Nucleus accumbens (tissue), 56 donors: ENCODE data around the gene TIMM22.

ENCODE experiments used
- DNase-seq, 56 donors: peaks; one replicate each; lab custom pipeline; 2025; lab: John Stamatoyannopoulos, UW

TIMM22 gene

GRCh38 chr17:1012823-1013728 lies 16.1 kb downstream of the TIMM22 start:
- DNase-seq, result no peak

GRCh38 chr17:1013729-1014090 lies 16.8 kb downstream of the TIMM22 start:
- DNase-seq, result no peak

DNA sequence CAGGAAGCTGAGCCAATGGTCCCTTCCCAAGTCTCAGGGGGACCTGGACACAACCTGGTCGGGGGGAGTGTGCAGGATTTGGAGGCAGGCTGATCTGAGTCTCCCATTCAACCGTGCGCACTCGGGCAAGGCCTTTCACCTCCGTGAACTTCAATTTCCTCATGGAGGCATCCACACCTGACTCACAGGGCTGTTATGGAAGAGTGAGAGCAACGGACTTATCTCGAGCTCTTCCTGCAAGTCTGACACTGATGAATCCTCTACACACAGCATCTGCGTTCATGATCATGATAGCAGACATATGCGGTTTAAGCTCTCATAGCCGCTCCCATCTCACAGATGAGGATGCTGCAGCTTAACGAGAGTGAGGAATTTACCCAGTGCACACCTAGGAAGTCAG lies 21.6 kb downstream of the TIMM22 start:
- no peak for DNase-seq

GRCh38 chr17:1019451-1019850 lies 22.5 kb downstream of the TIMM22 start:
- peak in 1 of 56 donors; percentile 17 for DNase-seq

- DNase-seq, result no peak
Observed at GRCh38 chr17:1021147-1021546, 24.2 kb downstream of the TIMM22 start.

- DNase-seq, result peak in 9 of 56 donors; percentile 11 to 48 (median 28)
Observed at GRCh38 chr17:1022278-1023024, 25.5 kb downstream of the TIMM22 start.

DNA sequence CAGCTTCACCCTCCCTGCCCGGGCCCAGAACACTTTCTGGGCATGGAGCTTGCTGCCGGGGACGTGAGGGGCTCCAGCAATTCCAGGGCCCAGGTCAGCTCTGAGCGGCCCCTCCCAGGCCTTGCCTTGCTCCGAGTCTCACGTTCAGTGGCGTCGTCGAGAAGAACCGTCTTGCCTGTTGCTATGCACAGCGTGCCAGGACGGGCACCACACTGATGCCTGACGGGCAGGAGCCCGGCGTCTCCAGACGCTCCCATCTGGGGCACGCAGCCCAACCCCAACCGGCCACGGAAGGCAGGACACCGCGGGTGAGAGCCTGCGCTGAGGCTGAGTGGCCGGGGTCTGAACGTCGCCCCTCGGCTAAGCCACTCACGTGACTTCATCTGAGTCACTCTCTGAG lies 27.1 kb downstream of the TIMM22 start:
- DNase-seq, result no peak

DNA sequence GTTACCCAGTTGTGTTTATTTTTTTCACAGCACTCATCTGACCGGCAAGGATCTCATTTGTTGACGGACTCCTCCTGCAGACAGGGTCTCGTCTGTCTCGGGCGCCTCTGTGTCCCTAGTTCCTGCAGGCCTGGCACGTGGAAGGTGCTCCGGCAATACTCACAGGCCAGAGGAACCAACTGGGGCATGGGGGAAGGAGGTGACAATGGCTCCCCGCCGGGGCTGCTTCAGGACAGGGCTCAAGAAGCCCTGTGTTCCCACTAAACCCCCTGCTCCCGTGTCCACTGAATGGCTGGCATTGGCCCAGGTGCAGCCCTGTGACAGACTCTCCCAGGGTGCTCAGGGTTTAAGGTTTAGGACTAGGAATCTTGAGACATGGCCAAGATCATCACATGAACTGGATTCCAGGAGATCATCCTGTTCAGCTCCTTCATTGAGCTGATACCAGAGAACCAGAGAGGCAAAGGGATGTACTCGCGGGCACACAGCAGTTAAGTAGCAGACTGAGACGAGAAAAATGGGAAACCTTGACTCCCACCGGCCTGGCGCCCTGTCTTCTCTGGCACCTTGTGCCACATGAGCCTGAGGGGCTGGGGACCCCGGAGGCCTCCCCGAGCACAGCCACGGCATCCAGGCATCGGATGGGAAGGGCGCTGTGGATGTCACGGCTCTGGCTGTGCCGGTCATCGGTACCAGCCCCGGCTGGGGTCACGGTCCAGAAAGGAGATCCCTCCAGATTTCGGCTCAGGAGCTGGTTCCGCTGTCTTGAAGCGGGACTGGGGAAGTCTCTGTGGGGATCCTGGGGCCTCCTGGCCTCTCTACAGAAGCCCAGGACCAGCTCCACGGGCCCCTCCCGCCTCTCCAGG lies 29.0 kb downstream of the TIMM22 start:
- DNase-seq, result no peak

DNA sequence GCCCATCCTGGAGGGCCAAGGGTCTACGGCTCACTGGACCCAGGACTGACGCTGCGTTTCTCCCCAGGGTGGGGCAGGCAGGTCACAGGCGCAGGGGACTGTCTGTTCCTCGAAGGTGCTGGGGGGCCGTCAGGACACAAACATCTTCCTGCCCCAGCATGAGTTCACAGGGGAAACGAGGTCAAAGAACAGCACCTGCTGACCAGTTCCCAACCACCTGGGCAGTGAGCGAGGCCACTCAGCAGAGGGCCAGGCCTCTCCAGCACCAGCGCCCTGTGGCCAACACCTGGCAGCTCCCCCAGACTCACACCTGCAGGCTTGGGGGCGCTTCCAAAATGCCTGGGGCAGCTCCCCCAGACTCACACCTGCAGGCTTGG lies 29.7 kb downstream of the TIMM22 start:
- no peak for DNase-seq

DNA sequence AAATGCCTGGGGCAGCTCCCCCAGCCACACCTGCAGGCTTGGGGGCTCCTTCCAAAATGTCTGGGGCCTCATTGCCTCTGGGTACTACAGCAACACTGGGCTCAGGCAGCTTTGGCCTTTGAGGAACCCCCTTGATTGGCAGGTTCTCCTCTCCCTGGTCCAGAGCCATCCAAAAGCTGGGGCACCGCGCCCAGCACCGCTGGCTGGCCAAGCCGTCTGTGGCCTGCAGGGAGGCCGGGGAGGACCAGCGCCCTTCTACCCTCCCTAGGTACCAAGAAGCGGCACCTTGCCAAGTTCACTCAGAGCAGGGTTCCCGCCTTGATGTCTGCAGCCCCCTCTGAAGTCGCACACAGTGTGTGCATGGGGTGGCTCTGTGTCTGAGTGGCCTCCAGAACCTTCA lies 30.1 kb downstream of the TIMM22 start:
- peak in 3 of 56 donors; percentile 10 to 35 (median 23) for DNase-seq

DNA sequence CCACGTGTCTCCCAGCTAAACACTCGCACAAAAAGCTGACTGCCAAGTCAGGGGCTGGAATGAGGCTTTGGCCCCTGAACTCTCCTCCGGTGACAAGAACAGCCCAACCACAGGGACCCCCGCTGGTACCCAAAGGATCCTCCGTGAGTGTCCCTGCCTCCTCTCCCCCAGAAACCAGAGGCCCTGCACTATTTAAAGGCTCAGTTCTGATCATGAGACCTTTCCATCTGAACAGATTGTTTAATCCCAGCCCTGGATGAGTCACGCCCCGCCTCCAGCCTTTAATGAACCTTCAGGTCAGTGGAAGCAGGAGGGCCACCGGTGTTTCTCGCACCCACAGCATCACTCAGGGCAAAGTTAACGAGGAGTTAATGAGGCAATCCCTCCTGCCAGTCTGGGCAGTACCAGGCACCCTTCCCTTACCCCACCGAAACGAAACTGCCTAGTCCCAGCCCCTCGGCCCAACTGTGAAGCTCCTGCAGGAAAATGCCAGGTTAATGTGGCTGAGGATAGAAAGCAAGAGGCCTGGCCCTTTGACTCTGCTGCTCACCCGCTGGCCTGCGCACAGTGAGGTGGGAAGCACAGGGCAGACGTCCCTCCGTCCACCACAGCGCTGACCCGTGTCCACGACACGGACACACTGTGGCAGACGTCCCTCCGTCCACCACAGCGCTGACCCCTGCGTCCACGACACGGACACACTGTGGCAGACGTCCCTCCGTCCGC lies 32.4 kb downstream of the TIMM22 start:
- peak in 23 of 56 donors; percentile 12 to 64 (median 28) for DNase-seq

- DNase-seq, result peak in 4 of 56 donors; percentile 17 to 32 (median 22)
Observed at GRCh38 chr17:1029922-1030644, 33.2 kb downstream of the TIMM22 start.

DNA sequence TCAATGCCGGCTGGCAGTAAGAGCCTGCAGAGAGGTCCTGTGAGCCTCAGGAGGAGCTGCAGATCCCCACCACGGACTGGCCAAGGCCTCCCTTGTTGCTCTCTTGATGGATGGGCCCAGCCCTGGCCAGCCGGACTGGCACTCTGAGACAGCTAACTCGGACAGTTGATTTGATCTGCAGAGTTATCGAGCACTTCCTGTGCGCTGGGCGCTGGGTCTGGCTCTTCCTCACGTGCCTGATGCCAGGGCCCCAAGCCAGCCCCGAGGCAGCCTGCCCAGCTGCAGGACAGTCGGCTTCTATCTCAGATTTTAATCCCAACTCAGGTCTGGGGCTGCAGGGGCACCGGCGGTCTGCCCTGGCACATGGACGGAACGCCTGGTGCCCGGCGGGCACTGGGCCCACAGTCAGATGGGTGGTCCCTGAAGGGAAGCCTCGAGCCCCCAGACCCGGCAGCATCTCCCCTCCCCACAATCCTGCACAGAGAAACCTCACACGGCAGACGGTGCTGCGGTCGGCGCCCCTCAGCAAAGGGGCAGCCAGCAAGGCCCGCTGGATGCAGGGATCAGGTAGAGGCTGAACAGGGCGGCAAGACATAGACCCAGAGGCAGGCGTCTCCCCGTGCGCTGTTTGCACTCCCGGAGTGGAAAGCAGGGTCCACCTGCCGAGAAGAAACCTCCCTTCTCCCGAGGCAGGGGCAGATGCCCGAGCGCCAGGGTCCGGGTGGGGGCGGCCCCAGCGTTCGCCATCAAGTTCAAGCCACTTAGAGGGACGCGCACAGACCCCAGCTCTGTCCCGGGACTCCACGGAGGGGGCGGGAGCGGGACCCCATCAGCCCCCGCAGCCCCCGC lies 34.0 kb downstream of the TIMM22 start:
- DNase-seq, result peak in 25 of 56 donors; percentile 5 to 52 (median 24)

DNA sequence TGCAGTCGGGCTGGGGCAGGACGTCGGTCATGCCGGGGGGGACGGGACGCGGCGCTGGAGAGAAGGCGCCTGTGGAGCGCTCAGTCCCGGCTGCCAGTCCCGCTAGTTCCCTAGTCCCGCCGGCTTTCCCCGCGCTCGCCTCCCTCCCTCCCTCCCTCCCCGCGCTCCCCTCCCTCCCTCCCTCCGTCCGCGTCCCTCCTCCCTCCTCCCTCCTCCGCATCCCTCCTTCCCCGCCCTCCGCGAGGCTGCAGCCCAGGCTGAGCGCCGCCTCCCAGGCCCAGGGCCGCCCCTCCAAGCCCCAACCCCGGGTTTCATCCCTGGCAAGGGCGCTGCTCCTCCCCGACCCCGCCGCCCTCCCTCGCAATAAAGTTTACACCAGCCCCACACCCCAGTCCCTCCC lies 34.8 kb downstream of the TIMM22 start:
- DNase-seq, result peak in 30 of 56 donors; percentile 13 to 75 (median 36)

DNA sequence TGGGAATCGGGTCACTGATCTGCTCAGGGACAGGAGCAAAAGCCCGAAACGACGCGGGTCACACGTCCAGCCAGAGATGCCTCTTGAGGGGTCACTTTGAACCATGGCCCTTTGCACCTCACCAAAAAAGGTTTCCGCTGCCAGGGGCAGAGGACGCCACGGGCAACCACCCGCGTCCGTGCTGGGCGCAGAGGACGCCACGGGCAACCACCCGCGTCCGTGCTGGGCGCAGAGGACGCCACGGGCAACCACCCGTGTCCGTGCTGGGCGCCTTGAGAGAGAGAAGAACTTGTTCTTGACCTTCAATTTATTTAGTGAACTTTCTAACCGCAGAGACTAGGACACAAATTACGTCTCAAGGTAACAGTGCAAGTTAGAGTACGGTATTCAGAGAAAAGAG lies 35.5 kb downstream of the TIMM22 start:
- no peak for DNase-seq

DNA sequence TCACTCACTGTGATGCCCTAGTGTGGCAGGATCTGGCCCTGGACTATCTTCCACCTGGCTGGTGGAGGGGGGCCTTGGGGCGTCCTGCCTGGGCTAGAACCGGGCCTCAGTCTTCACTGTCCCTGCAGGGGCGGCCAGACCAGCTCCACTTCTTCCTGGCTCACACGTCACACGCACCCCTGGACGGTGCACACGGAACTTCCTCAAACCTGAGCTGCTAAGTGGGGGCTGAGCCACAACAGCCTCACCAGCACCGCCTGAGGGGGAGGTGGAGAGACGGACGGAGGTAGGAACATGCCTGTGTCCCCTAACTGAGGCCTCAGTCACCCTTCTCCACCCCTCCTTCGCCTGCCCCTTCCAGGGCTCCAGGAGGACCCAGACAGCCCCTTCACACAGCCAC lies 36.6 kb downstream of the TIMM22 start:
- DNase-seq, result no peak

DNA sequence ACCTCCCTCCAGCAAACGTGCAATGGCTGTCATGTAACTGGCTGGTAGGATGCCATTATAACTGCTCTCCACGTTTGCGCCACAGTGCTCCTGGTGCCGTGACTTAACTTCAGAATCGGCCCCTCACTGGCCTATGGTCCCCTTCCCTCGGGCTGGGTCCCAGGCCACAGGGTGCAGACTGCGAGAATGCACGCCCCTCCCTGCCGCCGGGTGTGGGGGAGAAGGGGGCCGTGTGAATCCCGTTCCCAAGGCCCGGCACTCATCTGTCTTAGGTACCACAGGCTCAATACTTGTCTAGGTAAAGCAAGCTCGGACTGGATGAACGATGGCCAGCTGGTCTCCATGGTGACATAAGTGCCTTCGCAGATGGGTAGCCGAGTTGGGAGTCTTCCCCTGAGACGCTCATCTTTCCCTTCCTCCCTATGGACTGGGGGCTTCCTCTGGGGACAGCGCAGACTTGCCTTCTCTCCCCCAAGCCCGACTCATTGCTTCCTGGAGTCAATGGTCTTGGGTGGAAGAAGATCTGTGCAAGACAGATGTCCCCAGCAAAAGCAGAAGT lies 37.8 kb downstream of the TIMM22 start:
- no peak for DNase-seq

DNA sequence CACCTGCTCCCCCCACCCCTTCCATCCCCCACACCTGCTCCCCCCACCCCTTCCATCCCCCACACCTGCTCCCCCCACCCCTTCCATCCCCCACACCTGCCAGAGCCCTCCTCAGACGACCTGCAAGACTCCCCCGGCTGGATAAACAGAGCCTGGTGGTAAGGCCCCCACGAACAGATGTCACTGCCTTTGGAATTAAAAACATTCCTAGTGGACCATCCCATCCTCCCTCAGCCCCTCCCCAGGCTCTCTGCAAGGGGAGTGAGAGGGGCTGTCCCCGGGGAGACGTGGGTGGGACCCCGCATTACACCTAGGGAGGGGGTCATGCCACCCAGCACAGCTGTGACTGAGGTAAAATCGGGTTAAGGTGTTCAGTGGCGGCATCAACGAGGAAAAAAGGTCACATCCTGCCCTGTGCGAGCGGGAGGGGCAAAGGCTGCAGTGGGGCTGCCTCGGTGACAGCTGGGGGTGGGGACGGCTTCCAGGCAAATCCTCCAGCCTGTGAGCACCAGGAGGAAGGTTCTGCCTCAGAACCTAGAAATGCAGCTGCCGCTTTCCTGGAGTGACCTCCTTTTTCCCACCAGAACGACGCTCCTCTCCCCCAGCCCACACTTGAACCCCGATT lies 38.7 kb downstream of the TIMM22 start:
- peak in 1 of 56 donors; percentile 14 for DNase-seq
